Mammary epithelial cell (primary cell): ENCODE data around the gene MATK.

Experiments
- CTCF ChIP-seq, 2 donors: IDR thresholded peaks in 1 of 2; conservative IDR thresholded peaks in 1 of 2; 2 replicates each; pipeline ENCODE4 v1.5.1; 2011 to 2012; ENCODE audit warnings: inconsistent platforms in 2 of 2, low read length in 2 of 2, mild to moderate bottlenecking in 2 of 2, control low read depth in 1 of 2, low read depth in 1 of 2; ENCODE audit not compliant: insufficient read depth in 1 of 2; ENCODE audit errors: extremely low read depth in 1 of 2
- EZH2 ChIP-seq: IDR thresholded peaks from 2 replicates; pipeline ENCODE4 v1.6.1; 2012; ENCODE audit warnings: low read length, inconsistent platforms, borderline replicate concordance

GRCh38 chr19:3775374-3775711 lies 10.8 kb downstream of the MATK start:
- no peak for TF ChIP-seq CTCF (conservative IDR thresholded peaks at IDR 0.05 in 1 of 2, IDR thresholded peaks at IDR 0.05 in 1 of 2; ENCODE audit: extremely low read depth in 1 of 2, insufficient read depth in 1 of 2, low read depth in 1 of 2, low read length in 2 of 2)
- TF ChIP-seq EZH2: no peak
